GM19240 (cell line): Measurements from ENCODE around the gene MYLK.

Source experiments
- DNase-seq: peaks from one replicate; pipeline ENCODE4 v3.0.0; 2011; ENCODE audit warnings: low spot score; ENCODE audit not compliant: insufficient read length

MYLK gene

GRCh38 chr3:123679712-123680386, 204.3 kb downstream of the MYLK start:
- DNase-seq = no peak

- no peak for DNase-seq
Measured at GRCh38 chr3:123678108-123678511, 206.0 kb downstream of the MYLK start.

- DNase-seq = no peak
Measured at GRCh38 chr3:123672429-123673146, 211.5 kb downstream of the MYLK start.

- DNase-seq = no peak
Measured at GRCh38 chr3:123670743-123671142, 213.4 kb downstream of the MYLK start.

GRCh38 chr3:123668906-123669305, 215.2 kb downstream of the MYLK start:
- no peak for DNase-seq

GRCh38 chr3:123667784-123668183, 216.3 kb downstream of the MYLK start:
- no peak for DNase-seq

- DNase-seq = no peak
Measured at GRCh38 chr3:123664753-123665152, 219.4 kb downstream of the MYLK start.

GRCh38 chr3:123663977-123664376, 220.2 kb downstream of the MYLK start:
- DNase-seq = no peak

- DNase-seq = no peak
Measured at GRCh38 chr3:123661973-123662372, 222.2 kb downstream of the MYLK start.

GRCh38 chr3:123660900-123661299, 223.2 kb downstream of the MYLK start:
- no peak for DNase-seq

- no peak for DNase-seq
Measured at GRCh38 chr3:123660141-123660675, 223.9 kb downstream of the MYLK start.

- no peak for DNase-seq
Measured at GRCh38 chr3:123658852-123659206, 225.3 kb downstream of the MYLK start.

GRCh38 chr3:123658118-123658851, 225.8 kb downstream of the MYLK start:
- DNase-seq = no peak

GRCh38 chr3:123657568-123657967, 226.6 kb downstream of the MYLK start:
- DNase-seq = no peak

- DNase-seq = no peak
Measured at GRCh38 chr3:123657111-123657510, 227.0 kb downstream of the MYLK start.

- DNase-seq = no peak
Measured at GRCh38 chr3:123656691-123657090, 227.4 kb downstream of the MYLK start.

GRCh38 chr3:123656274-123656673, 227.9 kb downstream of the MYLK start:
- DNase-seq = no peak

- no peak for DNase-seq
Measured at GRCh38 chr3:123655400-123655799, 228.7 kb downstream of the MYLK start.

GRCh38 chr3:123653221-123653682, 230.9 kb downstream of the MYLK start:
- DNase-seq = no peak

- peak; percentile 69 for DNase-seq
Measured at GRCh38 chr3:123652342-123652984, 231.7 kb downstream of the MYLK start.
